Right atrium auricular region (tissue), 2 donors: Measurements from ENCODE around the gene HAP1. TPM values are rescaled to one million over a fixed set of nuclear protein-coding genes. Genes with fewer than 3 reads are reported as not detected.

Experiments used
- DNase-seq: peaks from one replicate; pipeline ENCODE4 v3.0.0-alpha.2; 2019; ENCODE audit warnings: low spot score
- H3K27ac ChIP-seq, 2 donors: fragments of 200-600 bp; sonication (generic); 1 replicate in 1 of 2; 2 replicates in 1 of 2; pipeline ENCODE4 v1.5.1; 2016 to 2019
- H3K27me3 ChIP-seq, 2 donors: fragments of 200-600 bp; sonication (generic); one replicate each; pipeline versions ENCODE4 v1.5.1 to v1.6.0; 2017 to 2019
- H3K36me3 ChIP-seq: fragments of 200-600 bp; sonication (generic); one replicate; pipeline ENCODE4 v1.5.1; 2016
- H3K4me1 ChIP-seq, 2 donors: fragments of 200-600 bp; sonication (generic); one replicate each; pipeline versions ENCODE4 v1.5.1 to v1.6.0; 2017 to 2019
- H3K4me3 ChIP-seq, 2 donors: fragments of 200-600 bp; sonication (generic); 1 replicate in 1 of 2; 2 replicates in 1 of 2; pipeline ENCODE4 v1.5.1; 2017 to 2019; ENCODE audit warnings: mild to moderate bottlenecking in 1 of 2, moderate library complexity in 1 of 2
- H3K9me3 ChIP-seq, 2 donors: fragments of 200-600 bp; sonication (generic); one replicate each; pipeline ENCODE4 v1.5.1; 2019
- CTCF ChIP-seq, 2 donors: fragments of 200-600 bp; sonication (generic); IDR thresholded peaks; one replicate each; pipeline ENCODE4 v1.5.1; 2019; ENCODE audit warnings: antibody characterized with exemption in 2 of 2
- total RNA-seq, 2 donors: library from RNA; depleted of rRNA; stranded (reverse); fragments of >200 nt; gene quantifications; one replicate each; pipeline ENCODE4 v1.1.0, GENCODE V29; 2016

Gene HAP1
- total RNA-seq, 2 donors from 2014 or later: 0.08 TPM; not detected in 1

GRCh38 chr17:41740506-41740905 is 6.1 kb upstream of the HAP1 start:
- Histone ChIP-seq H3K4me1 (peaks cover 0 to 3% of the 10 kb centered on the region in 2 donors), H3K9me3 (no peaks in the 10 kb centered on the region), H3K36me3 (no peaks in the 10 kb centered on the region), H3K27ac (no peak overlapping the region), H3K27me3 (peaks cover 0 to 2% of the 10 kb centered on the region in 2 donors), H3K4me3 (no peak overlapping the region)
- TF ChIP-seq CTCF (IDR thresholded peaks at IDR 0.05): no peak
- DNase-seq: no peak

- no peak overlapping the region for H3K27ac ChIP-seq
- no peak for TF ChIP-seq CTCF (IDR thresholded peaks at IDR 0.05)
- no peaks in the 10 kb centered on the region for H3K9me3 ChIP-seq
- peaks cover 0 to 9% of the 10 kb centered on the region in 2 donors for H3K4me1 ChIP-seq
- DNase-seq: no peak
- no peak overlapping the region for H3K4me3 ChIP-seq
- no peaks in the 10 kb centered on the region for H3K36me3 ChIP-seq
- H3K27me3 ChIP-seq: peaks cover 0 to 9% of the 10 kb centered on the region in 2 donors
Observed at GRCh38 chr17:41739661-41740352, 5.4 kb upstream of the HAP1 start.

GRCh38 chr17:41738801-41739112 is 4.3 kb upstream of the HAP1 start:
- peaks cover 3 to 17% of the 10 kb centered on the region in 2 donors for H3K27me3 ChIP-seq
- no peak overlapping the region for H3K4me3 ChIP-seq
- no peaks in the 10 kb centered on the region for H3K36me3 ChIP-seq
- DNase-seq: no peak
- TF ChIP-seq CTCF (IDR thresholded peaks at IDR 0.05): no peak
- H3K27ac ChIP-seq: no peak overlapping the region
- H3K4me1 ChIP-seq: peaks cover 0 to 20% of the 10 kb centered on the region in 2 donors
- H3K9me3 ChIP-seq: no peaks in the 10 kb centered on the region

GRCh38 chr17:41738077-41738800 is 3.8 kb upstream of the HAP1 start:
- Histone ChIP-seq H3K27ac (no peak overlapping the region), H3K27me3 (peaks cover 8 to 17% of the 10 kb centered on the region in 2 donors), H3K36me3 (no peaks in the 10 kb centered on the region), H3K4me3 (no peak overlapping the region), H3K9me3 (no peaks in the 10 kb centered on the region), H3K4me1 (peaks cover 0 to 23% of the 10 kb centered on the region in 2 donors)
- DNase-seq: peak; percentile 87
- TF ChIP-seq CTCF (IDR thresholded peaks at IDR 0.05): peak; percentile 96 to 99

- Histone ChIP-seq H3K27me3 (peaks cover 9 to 17% of the 10 kb centered on the region in 2 donors), H3K36me3 (no peaks in the 10 kb centered on the region), H3K4me3 (no peak overlapping the region)
Observed at GRCh38 chr17:41737680-41738023, 3.2 kb upstream of the HAP1 start.

More at GRCh38 chr17:41737680-41738023, 3.2 kb upstream of the HAP1 start:
- TF ChIP-seq CTCF (IDR thresholded peaks at IDR 0.05): no peak
- no peak for DNase-seq
- Histone ChIP-seq H3K9me3 (no peaks in the 10 kb centered on the region), H3K27ac (no peak overlapping the region), H3K4me1 (peaks cover 0 to 23% of the 10 kb centered on the region in 2 donors)
